HEK293T (cell line): ENCODE measurements around the gene CCDC177.

Experiments
- BHLHE40 ChIP-seq: fragments of 450-650 bp; IDR thresholded peaks from 2 replicates; pipeline ENCODE4 v1.6.1; 2016; ENCODE audit warnings: mild to moderate bottlenecking, moderate library complexity, borderline replicate concordance
- FOXK2 ChIP-seq: fragments of 450-650 bp; IDR thresholded peaks from 2 replicates; pipeline ENCODE4 v1.6.1; 2016; ENCODE audit warnings: mild to moderate bottlenecking
- FOXM1 ChIP-seq: fragments of 450-650 bp; IDR thresholded peaks from 2 replicates; pipeline ENCODE4 v1.6.1; 2017; ENCODE audit warnings: mild to moderate bottlenecking, borderline replicate concordance
- LEF1 ChIP-seq: fragments of 450-650 bp; IDR thresholded peaks from 2 replicates; pipeline ENCODE4 v1.6.1; 2017; ENCODE audit warnings: mild to moderate bottlenecking, borderline replicate concordance
- SUZ12 ChIP-seq: fragments of 450-650 bp; IDR thresholded peaks from 2 replicates; pipeline ENCODE4 v1.6.1; 2016; ENCODE audit warnings: mild to moderate bottlenecking
- TF ChIP-seq, protein P1 (sequence below): fragments of 450-650 bp; IDR thresholded peaks from 2 replicates; pipeline ENCODE4 v1.6.1; 2016

DNA sequence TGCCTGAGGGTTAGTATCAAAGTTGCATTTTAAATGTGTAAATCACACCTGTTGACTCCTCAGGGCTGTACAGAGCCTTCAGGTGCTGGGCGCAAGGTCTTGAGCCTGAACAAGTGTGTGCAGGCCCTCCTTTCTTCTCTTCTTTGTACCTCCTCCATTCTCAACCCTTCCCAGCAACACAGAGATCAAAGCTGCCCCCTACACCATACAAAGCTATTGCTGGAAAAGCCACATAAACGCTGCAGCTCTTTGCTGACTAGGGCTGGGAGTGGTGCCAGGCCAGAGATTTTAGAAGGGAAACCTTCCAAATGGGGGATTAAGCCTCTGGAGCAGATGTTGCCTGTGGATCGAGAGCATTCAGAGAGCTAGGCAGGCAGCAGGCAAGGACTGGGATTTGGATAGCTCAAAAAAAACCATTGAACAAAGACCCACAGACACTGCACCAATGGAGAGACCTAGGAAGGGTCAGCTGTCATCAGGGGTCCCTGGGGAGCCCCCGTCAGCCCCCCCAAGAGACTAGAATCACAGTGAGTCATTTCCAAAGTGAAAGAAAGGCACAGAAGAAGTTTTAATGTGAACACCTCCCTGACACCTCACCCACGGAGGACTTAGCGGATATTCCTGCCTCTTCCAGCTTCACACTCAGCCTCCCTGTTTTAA lies 18.5 kb upstream of the CCDC177 start:
- TF ChIP-seq, protein P1, sequence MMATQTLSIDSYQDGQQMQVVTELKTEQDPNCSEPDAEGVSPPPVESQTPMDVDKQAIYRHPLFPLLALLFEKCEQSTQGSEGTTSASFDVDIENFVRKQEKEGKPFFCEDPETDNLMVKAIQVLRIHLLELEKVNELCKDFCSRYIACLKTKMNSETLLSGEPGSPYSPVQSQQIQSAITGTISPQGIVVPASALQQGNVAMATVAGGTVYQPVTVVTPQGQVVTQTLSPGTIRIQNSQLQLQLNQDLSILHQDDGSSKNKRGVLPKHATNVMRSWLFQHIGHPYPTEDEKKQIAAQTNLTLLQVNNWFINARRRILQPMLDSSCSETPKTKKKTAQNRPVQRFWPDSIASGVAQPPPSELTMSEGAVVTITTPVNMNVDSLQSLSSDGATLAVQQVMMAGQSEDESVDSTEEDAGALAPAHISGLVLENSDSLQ, result no peak
- no peak for TF ChIP-seq SUZ12
- TF ChIP-seq BHLHE40, result no peak
- TF ChIP-seq FOXK2, result no peak
- no peak for TF ChIP-seq LEF1
- no peak for TF ChIP-seq FOXM1
